Neutrophil (primary cell): Measurements from ENCODE around the gene TMOD4.

ENCODE experiments used
- H3K27ac ChIP-seq: fragments of 200-600 bp; sonication (generic); 2 replicates; pipeline ENCODE4 v1.5.1; 2016; ENCODE audit warnings: mild to moderate bottlenecking, moderate library complexity
- H3K27me3 ChIP-seq: fragments of 200-600 bp; sonication (generic); 2 replicates; pipeline ENCODE4 v1.6.0; 2016; ENCODE audit warnings: mild to moderate bottlenecking
- H3K36me3 ChIP-seq: fragments of 200-600 bp; sonication (generic); 2 replicates; pipeline ENCODE4 v1.5.1; 2017
- H3K4me1 ChIP-seq, 2 experiments: fragments of 200-600 bp in 1 of 2; sonication (generic) in 1 of 2; 1 replicate in 1 of 2; 2 replicates in 1 of 2; pipeline versions ENCODE4 v1.5.1 to v1.6.1; 2013 to 2016; ENCODE audit warnings: low read depth in 1 of 2, low read length in 1 of 2, mild to moderate bottlenecking in 1 of 2, moderate library complexity in 1 of 2; ENCODE audit not compliant: control insufficient read depth in 1 of 2, insufficient read depth in 1 of 2
- H3K4me3 ChIP-seq, 2 experiments: fragments of 200-600 bp in 1 of 2; sonication (generic) in 1 of 2; 1 replicate in 1 of 2; 2 replicates in 1 of 2; pipeline ENCODE4 v1.5.1; 2013 to 2016; ENCODE audit warnings: low read depth in 1 of 2, low read length in 1 of 2, mild to moderate bottlenecking in 1 of 2, moderate library complexity in 1 of 2
- H3K9me3 ChIP-seq: fragments of 200-600 bp; sonication (generic); 2 replicates; pipeline ENCODE4 v1.5.1; 2016
- TF ChIP-seq, protein P1 (sequence below): fragments of 200-600 bp; sonication (generic); IDR thresholded peaks from 2 replicates; pipeline ENCODE4 v1.5.1; 2016; ENCODE audit warnings: antibody characterized with exemption

TMOD4 gene

DNA sequence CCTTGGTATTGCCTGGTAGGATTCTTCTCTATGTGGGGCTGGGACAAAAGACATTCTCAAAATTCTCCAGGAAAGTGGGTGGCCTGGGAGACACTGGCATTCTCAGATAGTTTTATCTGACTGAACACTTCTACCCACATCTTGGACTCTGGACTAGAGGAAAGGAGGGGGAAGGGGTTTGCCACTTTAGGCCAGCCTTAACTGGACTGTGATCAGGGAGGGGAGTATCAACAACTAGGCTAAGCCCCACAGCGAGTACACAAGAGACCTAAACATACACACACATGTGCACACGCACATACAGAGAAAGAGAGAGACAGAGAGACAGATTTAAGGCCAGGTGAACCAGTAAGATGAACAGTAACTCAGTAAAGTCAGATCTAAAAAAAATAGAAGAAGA is 28.1 kb downstream of the TMOD4 start:
- H3K27me3 ChIP-seq = peaks cover 55% of the 10 kb centered on the region
- TF ChIP-seq, protein P1, sequence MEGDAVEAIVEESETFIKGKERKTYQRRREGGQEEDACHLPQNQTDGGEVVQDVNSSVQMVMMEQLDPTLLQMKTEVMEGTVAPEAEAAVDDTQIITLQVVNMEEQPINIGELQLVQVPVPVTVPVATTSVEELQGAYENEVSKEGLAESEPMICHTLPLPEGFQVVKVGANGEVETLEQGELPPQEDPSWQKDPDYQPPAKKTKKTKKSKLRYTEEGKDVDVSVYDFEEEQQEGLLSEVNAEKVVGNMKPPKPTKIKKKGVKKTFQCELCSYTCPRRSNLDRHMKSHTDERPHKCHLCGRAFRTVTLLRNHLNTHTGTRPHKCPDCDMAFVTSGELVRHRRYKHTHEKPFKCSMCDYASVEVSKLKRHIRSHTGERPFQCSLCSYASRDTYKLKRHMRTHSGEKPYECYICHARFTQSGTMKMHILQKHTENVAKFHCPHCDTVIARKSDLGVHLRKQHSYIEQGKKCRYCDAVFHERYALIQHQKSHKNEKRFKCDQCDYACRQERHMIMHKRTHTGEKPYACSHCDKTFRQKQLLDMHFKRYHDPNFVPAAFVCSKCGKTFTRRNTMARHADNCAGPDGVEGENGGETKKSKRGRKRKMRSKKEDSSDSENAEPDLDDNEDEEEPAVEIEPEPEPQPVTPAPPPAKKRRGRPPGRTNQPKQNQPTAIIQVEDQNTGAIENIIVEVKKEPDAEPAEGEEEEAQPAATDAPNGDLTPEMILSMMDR = no peak
- no peaks in the 10 kb centered on the region for H3K9me3 ChIP-seq
- H3K4me3 ChIP-seq = peak overlapping the region in 1 of 2 experiments; percentile 78
- H3K36me3 ChIP-seq = no peaks in the 10 kb centered on the region
- peaks cover 16 to 23% of the 10 kb centered on the region in 2 experiments for H3K4me1 ChIP-seq
- H3K27ac ChIP-seq = no peak overlapping the region

DNA sequence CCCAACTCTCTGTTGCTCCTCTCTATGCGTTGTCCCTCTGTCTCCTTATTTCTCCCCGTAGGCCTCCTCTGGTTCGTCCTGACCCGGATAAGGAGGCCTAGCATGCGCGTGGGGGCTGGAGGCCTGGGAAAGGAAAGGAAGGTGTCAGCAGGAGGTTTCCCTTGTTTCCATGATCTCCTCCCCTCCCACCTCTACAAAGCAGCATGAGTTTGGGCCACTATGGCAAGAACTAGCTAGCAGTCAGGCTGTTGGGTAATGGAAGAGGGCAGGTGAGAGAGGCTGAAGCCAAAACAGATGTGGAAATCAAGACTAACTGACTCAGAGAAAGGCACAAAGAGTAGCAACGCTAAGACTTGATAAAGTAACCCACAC is 28.7 kb downstream of the TMOD4 start:
- Histone ChIP-seq H3K36me3 (no peaks in the 10 kb centered on the region), H3K27me3 (peaks cover 58% of the 10 kb centered on the region), H3K4me3 (peak overlapping the region; percentile 78 to 99), H3K9me3 (no peaks in the 10 kb centered on the region), H3K4me1 (peaks cover 16 to 23% of the 10 kb centered on the region in 2 experiments), H3K27ac (peak overlapping the region; percentile 45)
- TF ChIP-seq, protein P1 = no peak

DNA sequence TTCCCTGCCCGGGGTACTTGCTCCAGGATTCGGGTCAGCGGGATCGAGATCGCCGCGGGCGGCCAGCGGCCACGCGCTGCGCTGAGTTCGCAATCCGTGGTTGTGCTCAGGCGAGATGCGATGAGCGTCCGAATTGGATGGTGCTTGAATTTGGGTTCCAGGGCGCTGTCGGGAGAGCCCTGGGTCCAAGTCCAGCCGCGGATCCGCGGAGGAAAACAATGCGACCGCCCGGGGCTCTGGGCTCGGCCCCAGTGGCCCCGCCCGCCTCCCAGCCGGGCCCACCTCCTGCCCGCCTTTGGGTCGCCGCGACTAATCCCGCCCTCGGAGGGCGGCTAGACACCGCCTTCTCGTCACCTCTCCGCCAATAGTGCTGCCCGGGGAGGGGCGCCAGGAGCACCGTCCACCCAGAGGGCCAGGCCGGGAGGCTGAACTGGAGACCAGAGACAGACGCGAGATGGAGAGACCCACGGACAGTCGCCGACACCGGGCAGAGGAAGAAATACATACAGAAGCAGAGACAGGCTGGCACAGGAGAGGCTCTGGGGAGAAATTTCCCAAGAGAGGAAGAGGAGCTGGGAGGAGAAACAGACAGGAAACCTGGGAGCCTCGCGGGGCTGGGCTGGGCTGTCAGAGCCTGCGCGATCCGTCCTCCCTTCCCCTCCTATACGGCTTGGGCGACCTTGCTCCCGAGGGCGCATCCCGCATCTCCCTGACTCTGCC is 29.2 kb downstream of the TMOD4 start, which contains the start of gene SEMA6C:
SEMA6C (minus strand) TSS at position 220 of the 720 bp plus-strand sequence. CDS start 4,010 bp downstream, outside the sequence.
- H3K4me1 ChIP-seq = peaks cover 16 to 23% of the 10 kb centered on the region in 2 experiments
- H3K27ac ChIP-seq = peak within 1 kb of the TSS; percentile 45
- H3K4me3 ChIP-seq = peak within 1 kb of the TSS; percentile 78 to 99
- no peaks in the 10 kb centered on the region for H3K36me3 ChIP-seq
- TF ChIP-seq, protein P1 = peak; percentile 40
- peaks cover 58% of the 10 kb centered on the region for H3K27me3 ChIP-seq
- H3K9me3 ChIP-seq = no peaks in the 10 kb centered on the region

DNA sequence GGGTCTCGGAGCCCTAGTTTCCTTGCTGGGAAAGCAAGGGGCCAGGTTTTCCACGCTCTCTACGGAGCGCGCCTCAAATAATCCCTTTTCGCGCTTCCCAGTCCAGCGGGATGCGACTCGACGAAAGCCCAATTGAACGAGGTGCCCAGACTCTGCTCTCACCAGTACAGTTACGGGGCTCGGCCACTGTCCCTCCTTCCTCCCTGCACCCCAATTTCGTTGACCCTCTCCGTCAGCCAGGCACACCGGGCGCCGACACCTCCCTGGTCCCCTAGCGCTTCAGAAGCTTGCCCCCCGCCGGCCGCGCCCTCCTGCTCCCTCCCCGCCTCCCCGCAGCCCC is 29.7 kb downstream of the TMOD4 start:
- Histone ChIP-seq H3K36me3 (no peaks in the 10 kb centered on the region), H3K4me3 (peak overlapping the region; percentile 78 to 99), H3K27ac (peak overlapping the region; percentile 45), H3K9me3 (no peaks in the 10 kb centered on the region), H3K4me1 (peaks cover 16 to 23% of the 10 kb centered on the region in 2 experiments), H3K27me3 (peaks cover 58% of the 10 kb centered on the region)
- TF ChIP-seq, protein P1 = no peak

DNA sequence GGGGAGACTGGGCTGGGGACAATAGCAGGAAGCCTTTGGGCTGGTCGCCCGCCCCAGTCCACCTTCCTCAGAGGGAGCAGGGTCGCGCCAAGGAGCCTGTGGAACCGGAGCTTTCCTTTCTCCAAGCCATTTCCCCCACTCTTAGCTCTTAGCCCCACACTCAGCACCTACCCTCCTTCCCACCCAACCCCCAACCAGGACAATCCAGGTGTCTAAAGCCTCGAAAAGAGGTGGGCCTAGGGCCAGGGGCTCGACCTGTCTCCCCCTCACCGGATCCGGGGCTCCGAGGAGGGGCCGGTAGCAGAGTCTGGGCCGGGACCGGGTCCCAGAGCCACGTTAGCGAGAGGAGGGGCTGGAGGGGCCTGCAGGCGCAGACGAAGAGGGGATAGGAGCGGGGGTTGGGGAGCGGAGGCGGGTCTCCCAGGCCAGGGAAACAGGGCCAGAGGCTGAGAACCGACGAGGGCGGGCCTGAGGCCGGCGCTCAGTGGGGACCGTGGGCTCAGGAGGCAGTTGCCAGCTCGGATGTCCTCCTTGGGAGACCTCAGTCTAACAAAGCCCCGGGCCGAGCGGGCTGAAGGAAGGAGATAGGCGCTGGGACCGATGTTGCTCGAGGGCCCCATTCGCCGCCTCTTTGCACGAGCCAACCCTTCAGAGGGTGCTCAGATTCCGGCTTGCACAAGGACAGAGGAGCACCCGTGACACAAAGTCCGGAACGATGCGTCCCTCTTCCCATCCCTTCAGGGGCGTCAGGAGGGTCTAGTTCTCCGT is 30.3 kb downstream of the TMOD4 start:
- Histone ChIP-seq H3K4me3 (peak overlapping the region; percentile 78 to 99), H3K36me3 (no peaks in the 10 kb centered on the region), H3K4me1 (peaks cover 16 to 23% of the 10 kb centered on the region in 2 experiments), H3K27me3 (peaks cover 58% of the 10 kb centered on the region), H3K9me3 (no peaks in the 10 kb centered on the region), H3K27ac (no peak overlapping the region)
- TF ChIP-seq, protein P1 = no peak
